ENCODE results near the gene CFAP74.
"Not testable (repeated sequence)": the region's sequence is repeated elsewhere in the genome, so short reads cannot be mapped to it uniquely, and the experiment has no call there.

CFAP74 gene

DNA sequence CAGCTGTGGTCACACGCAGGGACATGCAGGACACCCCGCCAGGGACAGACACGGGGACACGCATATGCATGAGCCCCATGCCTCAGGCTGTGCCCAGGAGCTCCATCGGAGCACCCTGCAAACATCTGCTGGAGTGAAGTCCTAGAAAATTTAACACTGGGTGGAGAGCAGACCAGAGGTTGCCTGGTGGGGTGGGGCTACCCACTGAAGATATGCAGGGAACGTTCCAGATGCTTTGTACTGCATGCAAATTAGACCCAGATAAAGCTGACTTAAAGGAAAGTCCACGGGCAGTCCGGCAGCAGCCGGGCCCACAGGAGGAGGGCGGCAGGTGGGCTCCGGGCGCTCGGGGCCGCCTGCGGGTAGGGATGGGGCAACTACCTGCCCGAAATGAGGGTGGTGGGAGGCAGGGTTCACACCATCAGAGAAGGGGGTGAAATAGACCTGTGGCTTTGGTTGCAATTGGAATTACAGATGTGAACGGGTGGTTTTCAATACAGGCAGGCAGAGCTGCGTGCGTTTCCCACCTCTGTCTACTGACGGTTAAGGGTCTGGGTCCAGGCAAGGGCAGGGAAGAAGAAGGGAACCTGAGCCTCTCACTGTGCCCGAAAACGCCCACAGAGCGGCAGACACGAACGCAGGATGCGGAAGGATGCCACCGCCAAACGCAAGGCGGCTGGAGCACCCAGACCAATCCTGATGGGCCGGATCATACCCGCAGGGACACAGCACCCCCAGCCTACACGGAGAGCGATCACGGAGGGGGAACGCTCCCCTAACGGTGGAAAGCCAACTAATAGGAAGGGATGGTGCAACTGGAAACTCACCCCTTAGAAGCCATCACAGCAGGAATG, 21.0 kb downstream of the CFAP74 start:
- DNase-seq (ENCODE audit: extremely low spot score), result no peak
- TF ChIP-seq, protein P1, sequence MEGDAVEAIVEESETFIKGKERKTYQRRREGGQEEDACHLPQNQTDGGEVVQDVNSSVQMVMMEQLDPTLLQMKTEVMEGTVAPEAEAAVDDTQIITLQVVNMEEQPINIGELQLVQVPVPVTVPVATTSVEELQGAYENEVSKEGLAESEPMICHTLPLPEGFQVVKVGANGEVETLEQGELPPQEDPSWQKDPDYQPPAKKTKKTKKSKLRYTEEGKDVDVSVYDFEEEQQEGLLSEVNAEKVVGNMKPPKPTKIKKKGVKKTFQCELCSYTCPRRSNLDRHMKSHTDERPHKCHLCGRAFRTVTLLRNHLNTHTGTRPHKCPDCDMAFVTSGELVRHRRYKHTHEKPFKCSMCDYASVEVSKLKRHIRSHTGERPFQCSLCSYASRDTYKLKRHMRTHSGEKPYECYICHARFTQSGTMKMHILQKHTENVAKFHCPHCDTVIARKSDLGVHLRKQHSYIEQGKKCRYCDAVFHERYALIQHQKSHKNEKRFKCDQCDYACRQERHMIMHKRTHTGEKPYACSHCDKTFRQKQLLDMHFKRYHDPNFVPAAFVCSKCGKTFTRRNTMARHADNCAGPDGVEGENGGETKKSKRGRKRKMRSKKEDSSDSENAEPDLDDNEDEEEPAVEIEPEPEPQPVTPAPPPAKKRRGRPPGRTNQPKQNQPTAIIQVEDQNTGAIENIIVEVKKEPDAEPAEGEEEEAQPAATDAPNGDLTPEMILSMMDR (IDR thresholded peaks at IDR 0.05; ENCODE audit: control extremely low read depth, extremely low read depth, low read depth, missing control alignments), result no peak
- CTCF ChIA-PET, result no interaction called here
- POLR2A ChIA-PET, result no interaction called here

- CTCF ChIA-PET; POLR2A ChIA-PET; DNase-seq (ENCODE audit: extremely low spot score): not testable (repeated sequence)
Measured at GRCh38 chr1:1981631-1982327, 21.8 kb downstream of the CFAP74 start.

DNA sequence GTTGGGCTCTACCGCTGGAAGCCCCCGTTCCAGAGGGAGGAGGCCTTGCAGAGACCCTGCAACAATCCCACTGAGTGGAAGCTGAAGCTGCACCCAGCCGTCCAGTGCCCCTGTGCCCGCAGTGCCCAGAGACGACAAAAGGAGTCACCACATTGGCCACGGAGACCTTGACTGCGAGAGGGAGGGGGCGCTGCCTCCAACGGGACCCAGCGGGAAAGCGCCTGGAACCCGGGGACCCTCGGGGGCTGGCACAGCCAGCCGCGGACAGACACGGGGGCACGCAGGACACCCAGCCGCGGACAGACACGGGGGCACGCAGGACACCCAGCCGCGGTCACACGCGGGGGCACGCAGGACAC, 22.5 kb downstream of the CFAP74 start:
- POLR2A ChIA-PET, result no interaction called here
- CTCF ChIA-PET, result no interaction called here
- TF ChIP-seq, protein P1 (IDR thresholded peaks at IDR 0.05; ENCODE audit: control extremely low read depth, extremely low read depth, low read depth, missing control alignments), result no peak
- DNase-seq (ENCODE audit: extremely low spot score), result no peak

DNA sequence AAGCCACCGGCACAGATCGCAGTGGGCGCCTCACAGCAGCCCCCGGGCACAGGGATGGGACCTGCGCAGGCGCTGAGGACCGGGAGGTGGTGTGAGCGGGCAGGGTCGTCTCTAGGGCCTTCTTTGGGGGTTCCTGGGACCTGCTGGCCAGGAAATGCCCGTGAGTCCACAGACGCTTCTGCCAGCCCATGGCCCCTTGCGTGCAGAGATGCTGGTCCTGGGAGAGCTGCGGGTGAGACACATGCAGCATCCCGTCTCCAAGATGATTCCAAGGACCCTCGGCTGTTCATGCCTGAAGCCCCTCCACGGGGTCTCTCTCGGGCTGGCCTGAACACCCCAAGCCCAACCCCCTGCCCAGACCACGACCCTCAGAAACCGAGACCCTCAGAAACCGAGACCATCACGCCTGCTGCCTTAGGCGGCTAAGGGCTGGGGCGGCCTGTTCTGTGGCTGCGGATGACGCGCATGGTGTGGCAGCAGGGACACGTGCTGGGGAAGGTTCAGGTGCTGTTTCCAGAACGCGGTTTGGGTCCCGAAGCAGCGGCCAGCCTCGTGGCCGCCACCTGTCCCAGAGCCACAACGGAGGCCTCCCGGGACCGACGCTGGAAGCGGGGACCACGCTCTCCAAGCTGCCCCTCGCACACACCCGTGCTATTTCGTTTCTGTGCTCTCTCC, 23.0 kb downstream of the CFAP74 start:
- no peak for DNase-seq (ENCODE audit: extremely low spot score)
- TF ChIP-seq, protein P1 (IDR thresholded peaks at IDR 0.05; ENCODE audit: control extremely low read depth, extremely low read depth, low read depth, missing control alignments), result no peak
- CTCF ChIA-PET, result no interaction called here
- POLR2A ChIA-PET, result no interaction called here

GRCh38 chr1:1979482-1980165, 24.0 kb downstream of the CFAP74 start:
- DNase-seq (ENCODE audit: extremely low spot score), result no peak
- CTCF ChIA-PET, result interaction anchor here (1.2 kb wide), 1 partner anchor 35 kb away, joined by 3 read pairs; no protein-coding TSS in a partner anchor
- POLR2A ChIA-PET, result no interaction called here
- TF ChIP-seq, protein P1 (IDR thresholded peaks at IDR 0.05; ENCODE audit: control extremely low read depth, extremely low read depth, low read depth, missing control alignments), result no peak

DNA sequence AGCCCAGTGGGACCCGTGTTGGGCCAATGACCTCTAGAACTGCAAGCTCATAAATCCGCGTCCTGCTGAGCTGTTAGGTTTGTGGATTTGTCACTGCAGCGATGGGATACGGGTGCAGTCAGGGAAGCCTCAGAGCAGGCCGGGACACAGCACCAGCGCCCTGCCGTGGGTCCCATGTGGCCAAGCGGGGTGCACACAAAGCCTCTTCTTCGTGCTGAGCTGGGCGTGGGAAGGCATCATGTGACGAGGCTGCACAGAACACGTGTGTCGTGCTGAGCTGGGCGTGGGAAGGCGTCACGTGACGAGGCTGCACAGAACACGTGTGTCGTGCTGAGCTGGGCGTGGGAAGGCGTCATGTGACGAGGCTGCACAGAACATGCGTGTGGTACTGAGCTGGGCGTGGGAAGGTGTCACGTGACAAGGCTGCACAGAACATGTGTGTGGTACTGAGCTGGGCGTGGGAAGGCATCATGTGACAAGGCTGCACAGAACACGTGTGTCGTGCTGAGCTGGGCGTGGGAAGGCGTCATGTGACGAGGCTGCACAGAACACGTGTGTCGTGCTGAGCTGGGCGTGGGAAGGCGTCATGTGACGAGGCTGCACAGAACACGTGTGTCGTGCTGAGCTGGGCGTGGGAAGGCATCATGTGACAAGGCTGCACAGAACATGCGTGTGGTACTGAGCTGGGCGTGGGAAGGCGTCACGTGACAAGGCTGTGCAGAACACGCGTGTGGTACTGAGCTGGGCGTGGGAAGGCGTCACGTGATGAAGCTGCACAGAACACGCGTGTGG, 24.7 kb downstream of the CFAP74 start:
- CTCF ChIA-PET, result interaction anchor here (1.0 to 1.2 kb wide), 2 partner anchors 10 to 34 kb away, joined by 3 read pairs; no protein-coding TSS in a partner anchor
- POLR2A ChIA-PET; DNase-seq (ENCODE audit: extremely low spot score): not testable (repeated sequence)

GRCh38 chr1:1978108-1978507, 25.5 kb downstream of the CFAP74 start:
- TF ChIP-seq, protein P1 (IDR thresholded peaks at IDR 0.05; ENCODE audit: control extremely low read depth, extremely low read depth, low read depth, missing control alignments), result no peak
- no peak for DNase-seq (ENCODE audit: extremely low spot score)
- POLR2A ChIA-PET, result no interaction called here
- CTCF ChIA-PET, result interaction anchor here (0.9 to 1.0 kb wide), 2 partner anchors 9 to 10 kb away, joined by 3 read pairs; no protein-coding TSS in a partner anchor
